Spleen (tissue), 11 donors: Measurements from ENCODE around the gene FAM78B. TPM values are rescaled to one million over a fixed set of nuclear protein-coding genes. Genes with fewer than 3 reads are reported as not detected.

Experiments
- DNase-seq: peaks from one replicate; pipeline ENCODE4 v3.0.0-alpha.2; 2020
- H3K27ac ChIP-seq, 8 donors: fragments of 200-600 bp; sonication (generic) in 7 of 8; 1 replicate in 4 of 8; 2 replicates in 4 of 8; pipeline versions ENCODE4 v1.5.0 to v1.8.0; 2016 to 2021; ENCODE audit warnings: inconsistent platforms in 4 of 8, mild to moderate bottlenecking in 4 of 8, moderate library complexity in 1 of 8
- H3K27me3 ChIP-seq, 7 donors: fragments of 200-600 bp; sonication (generic) in 6 of 7; replicated peaks in 1 of 7; 1 replicate in 4 of 7; 2 replicates in 3 of 7; pipeline versions ENCODE4 v1.5.0 to v1.8.0; 2016 to 2021; ENCODE audit warnings: inconsistent platforms in 3 of 7, mild to moderate bottlenecking in 1 of 7
- H3K36me3 ChIP-seq, 6 donors: fragments of 200-600 bp; sonication (generic) in 5 of 6; 1 replicate in 4 of 6; 2 replicates in 2 of 6; pipeline versions ENCODE4 v1.5.0 to v1.8.0; 2016 to 2021; ENCODE audit warnings: inconsistent platforms in 2 of 6
- H3K4me1 ChIP-seq, 6 donors: fragments of 200-600 bp; sonication (generic) in 5 of 6; 1 replicate in 3 of 6; 2 replicates in 3 of 6; pipeline versions ENCODE4 v1.5.0 to v1.8.0; 2016 to 2021; ENCODE audit warnings: inconsistent platforms in 3 of 6
- H3K4me3 ChIP-seq, 8 donors: fragments of 200-600 bp; sonication (generic) in 7 of 8; 1 replicate in 4 of 8; 2 replicates in 4 of 8; pipeline versions ENCODE4 v1.5.0 to v1.8.0; 2016 to 2021; ENCODE audit warnings: inconsistent platforms in 4 of 8, mild to moderate bottlenecking in 4 of 8, moderate library complexity in 2 of 8
- H3K9me3 ChIP-seq, 8 donors: fragments of 200-600 bp; sonication (generic) in 7 of 8; 1 replicate in 4 of 8; 2 replicates in 4 of 8; pipeline versions ENCODE4 v1.5.0 to v1.8.0; 2016 to 2021; ENCODE audit warnings: inconsistent platforms in 4 of 8
- POLR2A ChIP-seq, 3 donors: fragments of 450-650 bp; IDR thresholded peaks; one replicate each; pipeline ENCODE4 v1.5.1; 2017; ENCODE audit warnings: antibody characterized with exemption in 3 of 3, mild to moderate bottlenecking in 1 of 3
- POLR2AphosphoS5 ChIP-seq, 3 donors: sonication (generic); formaldehyde crosslinking; IDR thresholded peaks; one replicate each; pipeline ENCODE4 v1.5.1; 2017; ENCODE audit warnings: antibody characterized with exemption in 3 of 3
- WGBS, 5 donors: extraction: QIAGEN DNeasy Blood & Tissue Kit in 3 of 5; methylation state at CpG; one replicate each; pipeline versions ENCODE4 v1.1.5 to v1.1.7; 2013 to 2018; 5-methylcytosine and 5-hydroxymethylcytosine counted together
- intact Hi-C: fragments of 100-400 bp; cut with DNase I; formaldehyde crosslinking; loops from one replicate; pipeline ENCODE4 v1.15.0; 2023; ENCODE audit warnings: low total_unique reads
- polyA plus RNA-seq, 3 donors: library from polyadenylated mRNA; stranded (reverse); fragments of 200-250 nt; gene quantifications; one replicate each; pipeline ENCODE4 v1.2.1, GENCODE V29; 2013
- total RNA-seq, 7 donors: library from RNA; depleted of rRNA in 3 of 7; stranded (reverse); fragments of >200 nt in 3 of 7; fragmentation: NEBNext Ultra II Directional in 4 of 7; extraction: Animal tissue kit (Norgen Biotek cat#: 25700) in 4 of 7; gene quantifications; one replicate each; pipeline versions ENCODE4 v1.1.0 to v1.2.1, GENCODE V29; 2016 to 2021
- TF ChIP-seq, protein P1 (sequence below), 11 experiments: fragments of 200-600 bp in 7 of 11; fragments of 450-650 bp in 4 of 11; sonication (generic) in 4 of 11; IDR thresholded peaks in 8 of 11; conservative IDR thresholded peaks in 3 of 11; 1 replicate in 7 of 11; 2 replicates in 4 of 11; pipeline versions ENCODE4 v1.4.0 to v1.8.0; 2016 to 2021; ENCODE audit warnings: antibody characterized with exemption in 11 of 11, inconsistent platforms in 4 of 11, mild to moderate bottlenecking in 1 of 11
- donor health status: healthy with polysubstance abuse.
- donor health status: DM: no; HTN: no; CAD: no; lungs with moderate emphysema.
- donor health status: DM: no; HTN: no; CAD: no.
- donor health status: Bipolar disorder and iron deficiency.
- donor health status: healthy.
- donor health status: DM: no; HTN: no; CAD: no.
- donor health status: DM: yes; HTN: yes; CAD: no.

FAM78B gene
- total and polyA plus RNA-seq, 10 donors, result 0.41 to 3.0 (median 1.3) TPM

DNA sequence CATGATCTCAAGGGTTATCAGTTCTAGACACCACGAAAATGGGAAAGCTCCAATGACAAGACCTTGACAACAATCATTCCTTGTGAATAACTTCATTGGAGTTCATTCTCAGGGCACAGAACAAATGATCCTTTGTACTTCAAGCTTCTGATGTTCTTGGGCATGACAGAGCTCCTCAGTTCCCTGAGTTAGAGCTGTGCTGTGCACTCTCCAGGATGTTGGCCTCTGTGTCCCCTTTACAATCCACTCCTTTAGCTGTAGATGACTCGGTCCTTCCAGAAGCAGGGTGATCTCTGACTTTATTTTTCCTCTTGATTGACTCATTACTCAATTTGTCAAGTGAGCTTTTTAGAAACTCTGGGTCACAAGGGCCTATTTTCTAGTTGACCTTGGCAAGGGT, 3.9 kb upstream of the FAM78B start:
- Histone ChIP-seq H3K27me3 (peaks cover 0 to 25% (median 4%) of the 10 kb centered on the region in 7 donors), H3K36me3 (no peaks in the 10 kb centered on the region), H3K4me1 (peaks cover 0 to 17% (median 6%) of the 10 kb centered on the region in 6 donors), H3K4me3 (no peak overlapping the region), H3K27ac (no peak overlapping the region), H3K9me3 (no peaks in the 10 kb centered on the region)
- no peak for TF ChIP-seq POLR2AphosphoS5 (IDR thresholded peaks at IDR 0.05)
- TF ChIP-seq, protein P1, sequence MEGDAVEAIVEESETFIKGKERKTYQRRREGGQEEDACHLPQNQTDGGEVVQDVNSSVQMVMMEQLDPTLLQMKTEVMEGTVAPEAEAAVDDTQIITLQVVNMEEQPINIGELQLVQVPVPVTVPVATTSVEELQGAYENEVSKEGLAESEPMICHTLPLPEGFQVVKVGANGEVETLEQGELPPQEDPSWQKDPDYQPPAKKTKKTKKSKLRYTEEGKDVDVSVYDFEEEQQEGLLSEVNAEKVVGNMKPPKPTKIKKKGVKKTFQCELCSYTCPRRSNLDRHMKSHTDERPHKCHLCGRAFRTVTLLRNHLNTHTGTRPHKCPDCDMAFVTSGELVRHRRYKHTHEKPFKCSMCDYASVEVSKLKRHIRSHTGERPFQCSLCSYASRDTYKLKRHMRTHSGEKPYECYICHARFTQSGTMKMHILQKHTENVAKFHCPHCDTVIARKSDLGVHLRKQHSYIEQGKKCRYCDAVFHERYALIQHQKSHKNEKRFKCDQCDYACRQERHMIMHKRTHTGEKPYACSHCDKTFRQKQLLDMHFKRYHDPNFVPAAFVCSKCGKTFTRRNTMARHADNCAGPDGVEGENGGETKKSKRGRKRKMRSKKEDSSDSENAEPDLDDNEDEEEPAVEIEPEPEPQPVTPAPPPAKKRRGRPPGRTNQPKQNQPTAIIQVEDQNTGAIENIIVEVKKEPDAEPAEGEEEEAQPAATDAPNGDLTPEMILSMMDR (IDR thresholded peaks at IDR 0.05 in 8 of 11, conservative IDR thresholded peaks at IDR 0.05 in 3 of 11), result no peak
- TF ChIP-seq POLR2A (IDR thresholded peaks at IDR 0.05), result no peak
- intact Hi-C loops, result no loop called here
- no peak for DNase-seq
- WGBS, 5 donors, result 51 to 73% (median 61%) methylated on average over 2 of the region's 2 CpGs

DNA sequence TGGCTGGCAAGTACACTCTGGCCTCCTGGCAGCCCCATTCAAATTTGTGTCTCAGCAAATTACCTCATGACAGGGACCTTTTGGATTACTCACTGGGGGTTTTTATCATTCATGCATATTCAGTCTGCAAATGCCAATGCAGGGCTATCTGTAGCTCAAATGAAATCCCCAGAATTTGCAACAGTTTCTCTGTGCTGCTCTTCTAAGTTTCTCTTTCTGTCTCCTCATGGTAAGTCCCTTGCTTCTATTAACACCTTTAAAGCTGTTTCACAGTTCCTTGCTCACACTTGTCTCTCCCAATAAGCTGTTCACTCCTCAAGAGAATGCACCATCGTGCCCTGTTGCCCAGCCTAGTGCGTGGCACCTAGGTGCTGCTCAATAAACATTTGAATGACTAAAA, 3.3 kb upstream of the FAM78B start:
- Histone ChIP-seq H3K27ac (no peak overlapping the region), H3K36me3 (no peaks in the 10 kb centered on the region), H3K9me3 (no peaks in the 10 kb centered on the region), H3K4me1 (peaks cover 5 to 23% (median 12%) of the 10 kb centered on the region in 6 donors), H3K4me3 (no peak overlapping the region), H3K27me3 (peaks cover 0 to 32% (median 9%) of the 10 kb centered on the region in 7 donors)
- no peak for DNase-seq
- WGBS, 5 donors, result 55 to 66% (median 63%) methylated on average over 2 of the region's 2 CpGs
- intact Hi-C loops, result no loop called here
- TF ChIP-seq, protein P1 (IDR thresholded peaks at IDR 0.05 in 8 of 11, conservative IDR thresholded peaks at IDR 0.05 in 3 of 11), result no peak

DNA sequence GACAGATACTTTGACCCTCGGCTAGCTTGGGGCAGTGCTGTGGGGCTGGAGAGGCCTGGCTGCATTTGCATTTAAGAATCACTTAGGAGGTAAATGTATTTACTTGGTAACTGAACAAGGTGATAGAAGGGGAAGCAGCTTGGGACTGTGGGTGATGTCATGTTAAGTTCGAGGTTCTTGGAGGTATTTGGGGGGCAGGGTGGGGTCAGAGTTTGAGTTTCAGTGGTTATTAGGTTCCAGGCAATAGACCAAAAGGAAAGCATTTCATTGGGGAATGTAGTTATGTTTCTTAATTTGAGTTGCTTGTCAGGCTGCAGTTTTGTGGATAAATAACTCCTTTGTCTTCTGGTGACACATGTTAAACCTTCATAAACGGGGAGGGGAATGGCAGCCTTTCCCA, 2.4 kb upstream of the FAM78B start:
- 56 to 75% (median 58%) methylated on average over 3 of the region's 3 CpGs for WGBS, 5 donors
- Histone ChIP-seq H3K4me3 (no peak overlapping the region), H3K4me1 (peaks cover 6 to 31% (median 19%) of the 10 kb centered on the region in 6 donors), H3K36me3 (no peaks in the 10 kb centered on the region), H3K27me3 (peaks cover 0 to 40% (median 9%) of the 10 kb centered on the region in 7 donors), H3K9me3 (no peaks in the 10 kb centered on the region), H3K27ac (no peak overlapping the region)
- TF ChIP-seq POLR2AphosphoS5 (IDR thresholded peaks at IDR 0.05) (no peak), POLR2A (IDR thresholded peaks at IDR 0.05) (no peak)
- TF ChIP-seq, protein P1 (IDR thresholded peaks at IDR 0.05 in 8 of 11, conservative IDR thresholded peaks at IDR 0.05 in 3 of 11), result no peak
- intact Hi-C loops, result loop anchor here (10.0 kb wide), 1 partner anchor 244 kb away; no protein-coding TSS in a partner anchor
- DNase-seq, result no peak

DNA sequence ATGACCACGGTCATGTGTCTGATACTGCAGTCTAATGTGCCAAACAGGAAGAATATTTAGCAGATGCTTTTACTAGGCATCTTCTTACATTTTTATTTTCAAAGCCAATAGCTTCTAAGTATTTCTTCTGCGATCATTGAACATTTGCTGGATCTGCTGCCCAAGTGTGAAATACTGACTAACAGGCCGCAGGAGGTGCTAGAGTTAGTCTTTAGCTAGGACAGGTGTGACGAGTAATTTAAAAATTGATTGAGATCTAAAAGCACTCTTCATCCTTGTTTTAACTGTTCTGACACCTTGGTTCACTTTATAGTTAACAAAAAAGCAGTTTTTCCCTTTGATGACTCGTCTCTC, 748 bp upstream of the FAM78B start:
- 39 to 53% (median 48%) methylated on average over 5 of the region's 5 CpGs for WGBS, 5 donors
- H3K4me1 ChIP-seq, result peaks cover 6 to 31% (median 19%) of the 10 kb centered on the region in 6 donors
- intact Hi-C loops, result loop anchor here (10.0 kb wide), 1 partner anchor 243 kb away; no protein-coding TSS in a partner anchor
- no peaks in the 10 kb centered on the region for H3K9me3 ChIP-seq
- H3K4me3 ChIP-seq, result peak overlapping the region; percentile 41 to 84 (median 62)
- H3K27ac ChIP-seq, result peak overlapping the region in 2 of 8 donors; percentile 58 to 61
- H3K36me3 ChIP-seq, result no peaks in the 10 kb centered on the region
- DNase-seq, result no peak
- H3K27me3 ChIP-seq, result peaks cover 0 to 54% (median 14%) of the 10 kb centered on the region in 7 donors
- TF ChIP-seq POLR2A (IDR thresholded peaks at IDR 0.05) (no peak), POLR2AphosphoS5 (IDR thresholded peaks at IDR 0.05) (no peak)
- TF ChIP-seq, protein P1 (IDR thresholded peaks at IDR 0.05 in 8 of 11, conservative IDR thresholded peaks at IDR 0.05 in 3 of 11), result no peak
